GM19372 (cell line): Measurements from ENCODE around the gene PRTG.
"Not testable (repeated sequence)": the region's sequence is repeated elsewhere in the genome, so short reads cannot be mapped to it uniquely, and the experiment has no call there.

Experiments used
- ATAC-seq: cut with Tn5 transposase; IDR thresholded peaks from one replicate; pipeline ENCODE4 v1.9.1; 2021; ENCODE audit warnings: mild to moderate bottlenecking, low read depth, moderate library complexity; ENCODE audit not compliant: unreplicated experiment

Gene PRTG

GRCh38 chr15:55707518-55707917 is 35.4 kb downstream of the PRTG start:
- ATAC-seq = no peak

- ATAC-seq = no peak
Measured at GRCh38 chr15:55703873-55704301, 39.1 kb downstream of the PRTG start.

DNA sequence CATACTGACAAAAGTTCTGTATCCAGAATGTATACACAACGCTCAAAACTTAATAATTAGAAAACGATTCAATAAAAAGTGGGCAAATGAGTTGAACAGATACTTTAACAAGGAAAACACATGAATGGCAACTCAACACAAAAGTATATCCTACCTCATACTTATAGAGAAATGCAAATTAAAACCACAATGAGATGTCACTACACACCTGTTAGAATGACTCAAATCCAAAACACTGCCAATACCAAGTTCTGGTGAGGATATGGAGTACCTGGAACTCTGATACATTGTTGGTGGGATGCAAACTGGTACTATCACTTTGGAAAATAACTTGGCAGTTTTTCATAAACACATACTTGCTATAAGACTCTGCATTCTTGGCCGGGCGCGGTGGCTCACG is 42.1 kb downstream of the PRTG start:
- no peak for ATAC-seq

GRCh38 chr15:55698653-55699052 is 44.3 kb downstream of the PRTG start:
- no peak for ATAC-seq

DNA sequence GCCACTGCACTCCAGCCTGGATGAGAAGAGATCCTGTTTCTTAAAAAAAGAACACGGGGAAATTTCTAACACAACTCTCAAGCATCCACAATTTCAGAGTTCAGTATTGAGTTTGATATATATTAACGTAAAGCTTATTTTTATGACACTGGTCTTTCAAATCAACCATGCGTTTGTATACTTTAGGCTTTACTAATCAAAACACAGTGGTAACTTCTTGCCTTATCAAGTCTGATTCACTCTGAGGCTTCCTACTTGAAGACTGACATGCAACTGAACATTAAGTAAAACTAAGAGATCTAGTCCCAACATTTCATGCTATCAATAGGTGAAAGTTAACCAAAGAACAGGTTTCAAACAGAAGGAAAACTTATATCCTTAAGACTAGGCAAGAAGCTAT is 46.7 kb downstream of the PRTG start:
- ATAC-seq = no peak

GRCh38 chr15:55695432-55695831 is 47.5 kb downstream of the PRTG start:
- ATAC-seq = no peak

GRCh38 chr15:55694652-55695150 is 48.3 kb downstream of the PRTG start:
- peak; percentile 90 for ATAC-seq

DNA sequence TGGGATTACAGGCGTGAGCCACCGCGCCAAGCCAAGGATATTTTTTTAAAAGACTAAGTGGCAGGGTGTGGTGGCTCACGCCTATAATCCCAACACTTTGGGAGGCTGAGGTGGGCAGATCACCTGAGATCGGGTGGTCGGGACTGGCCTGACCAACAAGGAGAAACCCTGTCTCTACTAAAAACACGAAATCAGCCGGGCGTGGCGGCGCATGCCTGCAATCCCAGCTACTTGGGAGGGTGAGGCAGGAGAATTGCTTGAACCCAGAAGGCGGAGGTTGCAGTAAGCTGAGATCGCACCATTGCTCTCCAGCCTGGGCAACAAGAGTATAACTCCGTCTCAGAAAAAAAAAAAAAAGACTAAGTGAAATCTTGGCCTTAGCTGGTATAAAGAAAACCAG is 49.8 kb downstream of the PRTG start:
- not testable (repeated sequence) for ATAC-seq

DNA sequence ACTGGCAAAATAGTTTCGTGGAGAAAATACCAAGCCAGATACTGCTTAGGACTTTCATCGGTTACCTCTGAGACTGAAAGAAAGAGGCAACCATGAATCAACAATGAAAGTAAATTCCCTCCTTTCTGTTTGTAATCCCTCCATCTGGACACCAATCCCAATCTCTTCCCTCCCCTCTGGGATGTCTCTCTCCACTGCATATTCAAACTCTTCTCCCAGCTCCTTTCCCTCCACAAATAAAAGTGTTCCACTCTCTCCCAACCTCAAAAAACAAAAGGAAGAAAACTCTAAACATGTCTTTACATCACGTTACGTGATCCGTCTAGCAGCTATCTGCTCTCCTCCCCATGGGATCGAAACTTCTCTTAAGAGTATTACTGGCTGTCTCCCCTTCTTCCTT is 55.2 kb downstream of the PRTG start:
- no peak for ATAC-seq

DNA sequence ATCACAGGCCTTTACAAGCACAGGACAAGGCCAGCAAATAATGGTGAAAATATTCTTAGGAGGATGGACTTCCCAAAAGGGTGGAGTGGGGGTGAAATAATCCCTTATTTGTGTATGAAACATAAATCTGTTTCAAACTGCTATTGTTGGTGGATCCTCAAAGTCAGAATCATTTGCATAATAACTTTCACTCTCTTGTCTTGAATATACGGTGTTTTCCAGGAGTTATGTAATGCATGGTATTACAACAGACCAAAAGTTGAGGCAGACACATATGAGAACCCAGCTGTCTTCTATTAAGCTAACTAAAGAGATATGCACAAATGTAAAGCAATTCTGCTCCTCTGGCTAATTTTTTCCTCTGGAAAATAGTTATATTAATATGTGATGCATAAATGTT is 57.7 kb downstream of the PRTG start:
- ATAC-seq = peak; percentile 59

GRCh38 chr15:55683376-55683775 is 59.6 kb downstream of the PRTG start:
- no peak for ATAC-seq

DNA sequence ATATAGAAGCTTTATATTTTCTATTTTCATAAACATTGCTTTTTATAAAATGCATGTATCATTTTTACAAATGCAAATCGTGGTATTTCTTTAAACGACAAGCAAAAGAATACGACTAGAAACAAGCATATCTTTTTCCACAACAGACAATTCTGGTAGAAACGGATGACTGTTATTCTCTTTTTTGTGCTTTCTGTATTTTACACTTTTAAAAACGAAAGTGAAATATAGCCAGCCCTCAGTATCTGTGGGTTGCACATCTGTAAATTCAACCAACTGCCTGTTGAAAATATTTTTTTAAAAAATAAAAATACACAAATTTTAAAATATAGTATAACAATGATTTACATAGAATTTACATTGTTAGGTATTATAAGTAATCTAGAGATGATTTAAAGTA is 61.3 kb downstream of the PRTG start:
- peak; percentile 64 for ATAC-seq

- no peak for ATAC-seq
Measured at GRCh38 chr15:55676507-55676906, 66.4 kb downstream of the PRTG start.

DNA sequence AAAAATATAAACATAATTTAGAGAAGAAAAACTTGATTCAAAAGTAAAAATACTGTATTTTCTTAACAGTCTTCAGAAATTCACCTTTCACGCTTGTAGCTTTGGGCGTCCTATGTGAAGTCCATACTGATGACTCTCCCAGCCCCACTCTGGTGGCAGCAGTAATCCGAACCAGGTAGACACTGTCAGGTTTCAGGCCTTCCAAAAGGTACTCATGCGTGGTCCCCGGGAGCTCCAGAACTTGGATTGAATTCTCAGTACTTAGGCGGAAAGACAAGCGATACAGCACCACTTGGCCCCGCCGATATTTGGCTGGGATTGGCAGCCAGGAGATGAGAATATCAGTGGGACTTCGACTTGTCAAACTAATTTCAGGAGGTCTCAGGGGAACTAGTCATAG is 69.7 kb downstream of the PRTG start:
- ATAC-seq = no peak

GRCh38 chr15:55669270-55669669 is 73.7 kb downstream of the PRTG start:
- ATAC-seq = no peak

GRCh38 chr15:55665605-55666227 is 77.2 kb downstream of the PRTG start:
- no peak for ATAC-seq

- no peak for ATAC-seq
Measured at GRCh38 chr15:55661428-55661827, 81.5 kb downstream of the PRTG start.

DNA sequence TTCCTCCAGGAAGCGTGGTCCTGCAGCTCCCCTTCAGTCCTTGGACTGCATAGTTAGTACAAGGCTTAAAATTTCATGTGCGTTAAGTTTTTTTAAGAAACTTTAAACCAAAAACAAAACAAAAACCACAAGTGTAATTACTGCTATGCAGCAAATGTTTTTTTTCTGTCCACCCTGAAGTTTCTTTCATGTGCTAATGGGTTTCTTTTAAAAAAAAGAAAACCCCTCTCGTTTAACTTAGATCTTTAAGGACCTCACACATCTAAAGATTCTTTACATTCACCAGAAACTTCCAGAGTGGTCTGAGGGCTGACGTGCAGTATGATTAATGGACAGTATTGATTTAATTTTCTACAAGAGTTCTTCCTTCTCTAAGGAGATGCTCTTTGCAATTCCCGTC is 82.8 kb downstream of the PRTG start:
- no peak for ATAC-seq

DNA sequence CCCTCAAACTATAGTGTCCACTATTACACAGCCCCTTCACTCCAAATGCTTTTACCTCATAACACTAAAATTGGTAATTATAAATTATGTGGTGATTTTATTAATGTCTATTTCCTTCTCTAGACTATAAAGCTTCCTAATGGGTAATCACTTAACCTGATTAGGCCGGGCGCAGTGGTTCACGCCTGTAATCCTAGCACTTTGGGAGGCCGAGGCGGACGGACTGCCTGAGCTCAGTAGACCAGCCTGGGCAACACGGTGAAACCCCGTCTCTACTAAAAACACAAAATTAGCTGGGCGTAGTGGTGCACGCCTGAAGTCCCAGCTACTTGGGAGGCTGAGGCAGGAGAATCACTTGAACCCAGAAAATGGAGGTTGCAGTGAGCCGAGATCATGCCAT is 83.5 kb downstream of the PRTG start:
- no peak for ATAC-seq

DNA sequence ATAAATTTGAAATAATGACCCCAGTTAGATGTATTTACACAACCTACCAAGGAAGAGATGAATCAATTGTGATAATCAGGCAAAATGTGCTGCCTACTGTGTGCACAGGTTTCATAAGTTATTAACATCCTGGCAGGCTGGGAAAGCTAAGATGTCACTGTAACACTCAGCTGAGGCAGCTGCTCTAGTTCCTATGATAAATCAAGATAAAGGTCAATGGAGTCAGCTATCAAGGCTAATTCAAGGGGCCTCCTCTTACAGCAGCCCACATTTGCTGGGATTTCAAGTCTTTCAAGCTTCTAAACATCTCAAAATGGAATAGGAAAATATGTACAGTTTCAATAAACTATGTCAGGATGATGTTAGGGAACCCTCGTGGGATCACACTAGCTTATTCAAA is 84.1 kb downstream of the PRTG start:
- ATAC-seq = no peak

DNA sequence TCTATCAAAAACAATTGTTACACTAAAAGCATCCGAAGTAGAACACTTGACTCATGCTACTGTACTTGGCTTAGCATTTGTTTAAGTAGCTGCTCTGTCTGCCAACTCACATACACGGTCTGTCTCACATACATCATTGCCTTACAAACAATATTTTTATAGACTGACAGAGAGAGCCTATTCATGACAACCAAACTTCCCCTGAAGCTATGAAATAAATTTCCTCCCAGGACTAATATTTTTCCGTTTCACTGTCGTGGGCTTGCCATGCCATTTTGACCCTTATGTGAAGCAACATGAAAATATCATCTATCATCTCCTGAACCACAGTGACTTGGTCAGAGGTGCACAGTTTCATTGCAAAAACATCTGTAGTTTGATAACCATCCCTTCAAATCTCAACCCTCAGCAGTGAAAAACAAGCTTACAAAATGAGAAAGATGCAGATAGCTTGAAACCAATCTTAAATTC is 88.4 kb downstream of the PRTG start:
- no peak for ATAC-seq

- no peak for ATAC-seq
Measured at GRCh38 chr15:55652909-55653495, 90.0 kb downstream of the PRTG start.
